Tibial nerve (tissue), 4 donors: ENCODE results near the gene IZUMO2. TPM values are rescaled to one million over a fixed set of nuclear protein-coding genes. Genes with fewer than 3 reads are reported as not detected.

Experiments used
- DNase-seq, 2 donors: peaks; one replicate each; pipeline ENCODE4 v3.0.0-alpha.2; 2019; ENCODE audit warnings: low spot score in 2 of 2
- H3K27ac ChIP-seq, 4 donors: fragments of 200-600 bp; sonication (generic) in 3 of 4; one replicate each; pipeline ENCODE4 v1.5.1; 2017 to 2019; ENCODE audit warnings: mild to moderate bottlenecking in 1 of 4
- H3K27me3 ChIP-seq, 2 donors: fragments of 200-600 bp; sonication (generic) in 1 of 2; one replicate each; pipeline versions ENCODE4 v1.5.1 to v1.6.0; 2017 to 2019
- H3K36me3 ChIP-seq, 3 donors: fragments of 200-600 bp; sonication (generic); one replicate each; pipeline ENCODE4 v1.5.1; 2018 to 2019
- H3K4me1 ChIP-seq, 4 donors: fragments of 200-600 bp; sonication (generic) in 3 of 4; one replicate each; pipeline ENCODE4 v1.5.1; 2017 to 2019
- H3K4me3 ChIP-seq, 4 donors: fragments of 200-600 bp; sonication (generic) in 3 of 4; one replicate each; pipeline ENCODE4 v1.5.1; 2017 to 2019; ENCODE audit warnings: mild to moderate bottlenecking in 1 of 4, moderate library complexity in 1 of 4
- H3K9me3 ChIP-seq, 4 donors: fragments of 200-600 bp; sonication (generic) in 3 of 4; one replicate each; pipeline ENCODE4 v1.5.1; 2017 to 2019
- CTCF ChIP-seq, 5 experiments: fragments of 200-600 bp in 3 of 5; fragments of 450-650 bp in 2 of 5; sonication (generic) in 3 of 5; IDR thresholded peaks; one replicate each; pipeline ENCODE4 v1.5.1; 2016 to 2019; ENCODE audit warnings: antibody characterized with exemption in 5 of 5, mild to moderate bottlenecking in 3 of 5, moderate library complexity in 2 of 5
- EP300 ChIP-seq, 2 donors: sonication (generic); formaldehyde crosslinking; IDR thresholded peaks; one replicate each; pipeline ENCODE4 v1.6.1; 2017; ENCODE audit warnings: antibody characterized with exemption in 2 of 2, mild to moderate bottlenecking in 1 of 2
- POLR2A ChIP-seq, 2 donors: fragments of 450-650 bp; IDR thresholded peaks; one replicate each; pipeline ENCODE4 v1.6.1; 2017; ENCODE audit warnings: antibody characterized with exemption in 2 of 2, mild to moderate bottlenecking in 2 of 2, moderate library complexity in 2 of 2
- WGBS, 2 donors: methylation state at CpG; one replicate each; pipeline ENCODE4 v1.1.5; 2018; 5-methylcytosine and 5-hydroxymethylcytosine counted together
- total RNA-seq, 4 donors: library from RNA; depleted of rRNA; stranded (reverse); fragments of >200 nt; gene quantifications; one replicate each; pipeline ENCODE4 v1.1.0, GENCODE V29; 2016

Gene IZUMO2
- total RNA-seq, 4 donors from 2014 or later = not detected

- DNase-seq = no peak
- WGBS, 2 donors = 18 to 19% methylated on average over 10 to 11 of the region's 12 CpGs
- peaks cover 0 to 7% (median 0%) of the 10 kb centered on the region in 3 donors for H3K36me3 ChIP-seq
- H3K4me1 ChIP-seq = peaks cover 0 to 46% (median 0%) of the 10 kb centered on the region in 4 donors
- H3K9me3 ChIP-seq = no peaks in the 10 kb centered on the region
- H3K4me3 ChIP-seq = peak overlapping the region in 3 of 4 donors; percentile 7 to 42 (median 16)
- peak overlapping the region; percentile 49 to 92 (median 82) for H3K27ac ChIP-seq
- H3K27me3 ChIP-seq = peaks cover 0 to 43% of the 10 kb centered on the region in 2 donors
- TF ChIP-seq EP300 (IDR thresholded peaks at IDR 0.05) (no peak), CTCF (IDR thresholded peaks at IDR 0.05) (no peak), POLR2A (IDR thresholded peaks at IDR 0.05) (no peak)
Measured at GRCh38 chr19:50205681-50206138, 42.6 kb upstream of the IZUMO2 start.

GRCh38 chr19:50204811-50205675 lies 42.0 kb upstream of the IZUMO2 start:
- DNase-seq = no peak
- H3K4me1 ChIP-seq = peaks cover 0 to 47% (median 0%) of the 10 kb centered on the region in 4 donors
- H3K27me3 ChIP-seq = peaks cover 0 to 43% of the 10 kb centered on the region in 2 donors
- peak overlapping the region; percentile 7 to 42 (median 12) for H3K4me3 ChIP-seq
- H3K27ac ChIP-seq = peak overlapping the region; percentile 52 to 92 (median 82)
- H3K9me3 ChIP-seq = no peaks in the 10 kb centered on the region
- no peak for TF ChIP-seq EP300 (IDR thresholded peaks at IDR 0.05)
- TF ChIP-seq POLR2A (IDR thresholded peaks at IDR 0.05) = no peak
- TF ChIP-seq CTCF (IDR thresholded peaks at IDR 0.05) = no peak
- no peaks in the 10 kb centered on the region for H3K36me3 ChIP-seq
- 14 to 15% methylated on average over 22 to 30 of the region's 49 CpGs for WGBS, 2 donors

GRCh38 chr19:50204081-50204428 lies 41.0 kb upstream of the IZUMO2 start:
- TF ChIP-seq POLR2A (IDR thresholded peaks at IDR 0.05) (no peak), CTCF (IDR thresholded peaks at IDR 0.05) (no peak), EP300 (IDR thresholded peaks at IDR 0.05) (no peak)
- no peak for DNase-seq
- H3K27ac ChIP-seq = peak overlapping the region; percentile 52 to 92 (median 82)
- H3K9me3 ChIP-seq = no peaks in the 10 kb centered on the region
- H3K36me3 ChIP-seq = no peaks in the 10 kb centered on the region
- peaks cover 0 to 52% (median under 1%) of the 10 kb centered on the region in 4 donors for H3K4me1 ChIP-seq
- H3K4me3 ChIP-seq = peak overlapping the region; percentile 49 to 76 (median 52)
- WGBS, 2 donors = 51 to 57% methylated on average over 7 of the region's 7 CpGs
- H3K27me3 ChIP-seq = peaks cover 0 to 43% of the 10 kb centered on the region in 2 donors

GRCh38 chr19:50203281-50204080 lies 40.4 kb upstream of the IZUMO2 start, which contains the start of gene MYH14:
Gene MYH14 (plus strand): TSS chr19:50203622. CDS start chr19:50210366, 6,744 bp downstream.
- peaks cover 0 to 58% (median 2%) of the 10 kb centered on the region in 4 donors for H3K4me1 ChIP-seq
- peak within 1 kb of the TSS; percentile 52 to 92 (median 83) for H3K27ac ChIP-seq
- peak; percentile 57 to 68 for DNase-seq
- 4 to 5% methylated on average over 16 to 56 of the region's 78 CpGs for WGBS, 2 donors
- TF ChIP-seq POLR2A (IDR thresholded peaks at IDR 0.05) (peak; percentile 37 to 56), CTCF (IDR thresholded peaks at IDR 0.05) (peak in 1 of 5 experiments; percentile 8), EP300 (IDR thresholded peaks at IDR 0.05) (peak in 1 of 2 donors; percentile 54)
- H3K9me3 ChIP-seq = no peaks in the 10 kb centered on the region
- H3K36me3 ChIP-seq = no peaks in the 10 kb centered on the region
- peaks cover 0 to 43% of the 10 kb centered on the region in 2 donors for H3K27me3 ChIP-seq
- peak within 1 kb of the TSS; percentile 49 to 76 (median 52) for H3K4me3 ChIP-seq
